ENCODE data around the gene COG4.

DNA sequence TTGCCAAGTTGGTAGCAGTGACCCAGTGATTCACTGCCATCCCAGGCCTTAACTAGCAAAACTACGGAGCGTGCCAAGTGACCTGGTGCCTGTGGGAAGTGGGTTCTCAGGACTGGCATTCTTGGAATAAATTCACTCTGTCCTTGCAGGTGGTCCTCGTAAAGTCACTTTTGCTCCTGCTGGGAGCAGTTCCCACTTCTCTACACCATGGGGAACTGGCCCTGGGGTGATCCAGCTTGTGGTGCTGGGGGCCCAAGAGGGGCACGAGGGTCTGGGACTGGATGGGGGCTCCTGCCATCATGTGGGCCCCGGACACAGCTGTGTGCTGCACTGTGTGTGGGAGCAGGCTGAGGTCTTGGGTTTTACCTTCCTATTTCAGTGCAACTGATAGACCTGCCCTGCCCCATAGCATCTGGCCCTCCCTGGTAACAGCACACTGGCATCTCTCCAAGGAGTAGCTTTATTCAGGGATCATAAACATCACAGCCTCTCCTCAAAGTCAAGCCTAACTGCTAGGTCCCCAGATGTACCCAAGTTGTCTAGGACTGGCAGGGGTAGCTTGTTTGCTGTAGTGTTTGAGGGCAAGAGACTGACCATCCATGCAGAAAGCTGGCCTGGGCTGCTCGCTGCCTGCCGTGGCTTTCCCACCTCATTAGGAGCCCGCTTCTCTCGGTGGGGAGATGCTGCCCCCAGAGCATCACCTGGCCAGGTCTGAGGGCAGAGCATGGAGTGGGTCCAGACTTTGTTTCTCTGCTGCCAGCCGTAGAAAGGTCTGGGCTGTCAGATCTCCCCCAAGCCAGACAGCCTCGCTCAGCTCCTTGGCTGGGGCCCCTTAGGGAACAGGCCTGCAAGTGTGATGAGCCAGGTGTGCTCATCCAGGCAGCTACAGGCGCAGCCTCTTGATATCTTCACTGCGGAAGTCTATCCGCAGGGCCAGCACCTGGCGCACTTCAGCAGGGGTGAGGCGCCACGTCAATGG lies 42.9 kb downstream of the COG4 start:
- TF ChIP-seq ZFX (IDR thresholded peaks at IDR 0.05; ENCODE audit: borderline replicate concordance), result no peak
- TF ChIP-seq, protein P1, sequence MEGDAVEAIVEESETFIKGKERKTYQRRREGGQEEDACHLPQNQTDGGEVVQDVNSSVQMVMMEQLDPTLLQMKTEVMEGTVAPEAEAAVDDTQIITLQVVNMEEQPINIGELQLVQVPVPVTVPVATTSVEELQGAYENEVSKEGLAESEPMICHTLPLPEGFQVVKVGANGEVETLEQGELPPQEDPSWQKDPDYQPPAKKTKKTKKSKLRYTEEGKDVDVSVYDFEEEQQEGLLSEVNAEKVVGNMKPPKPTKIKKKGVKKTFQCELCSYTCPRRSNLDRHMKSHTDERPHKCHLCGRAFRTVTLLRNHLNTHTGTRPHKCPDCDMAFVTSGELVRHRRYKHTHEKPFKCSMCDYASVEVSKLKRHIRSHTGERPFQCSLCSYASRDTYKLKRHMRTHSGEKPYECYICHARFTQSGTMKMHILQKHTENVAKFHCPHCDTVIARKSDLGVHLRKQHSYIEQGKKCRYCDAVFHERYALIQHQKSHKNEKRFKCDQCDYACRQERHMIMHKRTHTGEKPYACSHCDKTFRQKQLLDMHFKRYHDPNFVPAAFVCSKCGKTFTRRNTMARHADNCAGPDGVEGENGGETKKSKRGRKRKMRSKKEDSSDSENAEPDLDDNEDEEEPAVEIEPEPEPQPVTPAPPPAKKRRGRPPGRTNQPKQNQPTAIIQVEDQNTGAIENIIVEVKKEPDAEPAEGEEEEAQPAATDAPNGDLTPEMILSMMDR (IDR thresholded peaks at IDR 0.05), result no peak

All from 22Rv1 (cell line).